ENCODE data around the gene TTLL4. TPM values are rescaled to one million over a fixed set of nuclear protein-coding genes. Genes with fewer than 3 reads are reported as not detected.

Gene TTLL4, protein sequence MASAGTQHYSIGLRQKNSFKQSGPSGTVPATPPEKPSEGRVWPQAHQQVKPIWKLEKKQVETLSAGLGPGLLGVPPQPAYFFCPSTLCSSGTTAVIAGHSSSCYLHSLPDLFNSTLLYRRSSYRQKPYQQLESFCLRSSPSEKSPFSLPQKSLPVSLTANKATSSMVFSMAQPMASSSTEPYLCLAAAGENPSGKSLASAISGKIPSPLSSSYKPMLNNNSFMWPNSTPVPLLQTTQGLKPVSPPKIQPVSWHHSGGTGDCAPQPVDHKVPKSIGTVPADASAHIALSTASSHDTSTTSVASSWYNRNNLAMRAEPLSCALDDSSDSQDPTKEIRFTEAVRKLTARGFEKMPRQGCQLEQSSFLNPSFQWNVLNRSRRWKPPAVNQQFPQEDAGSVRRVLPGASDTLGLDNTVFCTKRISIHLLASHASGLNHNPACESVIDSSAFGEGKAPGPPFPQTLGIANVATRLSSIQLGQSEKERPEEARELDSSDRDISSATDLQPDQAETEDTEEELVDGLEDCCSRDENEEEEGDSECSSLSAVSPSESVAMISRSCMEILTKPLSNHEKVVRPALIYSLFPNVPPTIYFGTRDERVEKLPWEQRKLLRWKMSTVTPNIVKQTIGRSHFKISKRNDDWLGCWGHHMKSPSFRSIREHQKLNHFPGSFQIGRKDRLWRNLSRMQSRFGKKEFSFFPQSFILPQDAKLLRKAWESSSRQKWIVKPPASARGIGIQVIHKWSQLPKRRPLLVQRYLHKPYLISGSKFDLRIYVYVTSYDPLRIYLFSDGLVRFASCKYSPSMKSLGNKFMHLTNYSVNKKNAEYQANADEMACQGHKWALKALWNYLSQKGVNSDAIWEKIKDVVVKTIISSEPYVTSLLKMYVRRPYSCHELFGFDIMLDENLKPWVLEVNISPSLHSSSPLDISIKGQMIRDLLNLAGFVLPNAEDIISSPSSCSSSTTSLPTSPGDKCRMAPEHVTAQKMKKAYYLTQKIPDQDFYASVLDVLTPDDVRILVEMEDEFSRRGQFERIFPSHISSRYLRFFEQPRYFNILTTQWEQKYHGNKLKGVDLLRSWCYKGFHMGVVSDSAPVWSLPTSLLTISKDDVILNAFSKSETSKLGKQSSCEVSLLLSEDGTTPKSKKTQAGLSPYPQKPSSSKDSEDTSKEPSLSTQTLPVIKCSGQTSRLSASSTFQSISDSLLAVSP
- 38.5 and 47.3 TPM in 2 replicates for total RNA-seq

DNA sequence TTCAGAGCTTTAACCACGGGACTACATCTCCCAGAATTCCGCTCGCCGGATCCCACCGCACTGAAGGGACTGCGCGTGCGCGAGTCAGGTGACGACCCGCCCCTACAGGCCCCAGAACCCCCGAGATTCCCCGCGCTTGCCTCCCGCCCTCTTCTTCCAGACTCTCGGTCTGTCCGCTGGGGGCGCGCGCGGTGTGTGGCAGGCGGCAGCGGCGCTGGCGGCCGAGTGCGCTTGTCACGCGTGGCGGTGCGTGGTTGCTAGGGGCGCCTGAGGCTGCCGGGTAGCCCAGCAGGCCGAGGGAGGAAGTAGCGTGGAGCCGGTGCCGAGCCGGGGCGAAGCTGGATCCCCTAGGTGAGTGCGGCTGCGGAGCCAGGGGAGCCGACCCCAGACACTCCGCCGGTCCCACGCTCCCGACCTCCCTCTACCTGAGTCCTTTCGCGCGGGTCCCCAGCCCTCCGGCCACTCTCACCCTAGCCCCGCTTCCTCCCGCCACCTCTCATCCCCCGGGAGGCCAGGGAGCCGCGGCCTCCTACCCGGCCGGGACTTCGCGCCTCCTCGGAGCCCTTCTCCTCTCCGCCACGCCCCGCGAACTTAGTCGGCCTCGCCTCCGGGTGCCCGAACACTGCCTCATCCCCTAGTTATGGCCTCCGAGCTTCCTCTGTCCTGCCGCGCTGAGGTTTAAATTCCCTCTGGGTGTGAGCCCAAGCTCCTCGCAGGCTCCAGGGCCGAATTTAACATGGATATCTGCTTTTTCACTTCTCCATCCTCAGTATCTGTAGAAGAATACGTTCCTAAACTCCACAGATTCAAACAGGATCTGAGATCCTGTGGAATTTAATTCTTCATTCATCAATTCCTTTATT, at the start of gene TTLL4:
Gene TTLL4 (plus strand): TSS at position 149 of the 863 bp plus-strand sequence. CDS start 26,842 bp downstream, outside the sequence.
- intact Hi-C loops (cut with micrococcal nuclease): loop anchor here (1.0 to 5.0 kb wide), 20 partner anchors 22 to 886 kb away; partner anchors contain the start of genes AAMP, ARPC2, BCS1L and CHPF

DNA sequence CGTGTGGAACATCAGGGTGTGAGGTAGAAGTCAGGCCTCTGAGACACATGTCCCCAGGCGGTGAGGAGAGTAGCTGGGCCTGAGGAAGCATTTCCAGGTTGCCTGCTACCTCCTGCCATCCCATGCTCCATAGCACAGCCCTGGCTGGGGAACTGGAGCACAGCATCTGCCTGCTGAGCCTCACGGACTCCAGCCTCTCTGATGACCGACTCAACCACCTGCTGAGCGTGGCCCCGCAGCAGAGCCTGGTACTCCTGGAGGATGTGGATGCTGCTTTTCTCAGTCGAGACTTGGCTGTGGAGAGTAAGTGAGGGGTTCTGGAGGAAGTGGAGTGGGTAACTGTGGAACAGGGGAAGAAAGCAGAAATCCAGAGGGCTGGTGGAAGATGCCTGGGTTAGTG, 48.3 kb upstream of the TTLL4 start:
- intact Hi-C loops (cut with micrococcal nuclease): no loop called here

DNA sequence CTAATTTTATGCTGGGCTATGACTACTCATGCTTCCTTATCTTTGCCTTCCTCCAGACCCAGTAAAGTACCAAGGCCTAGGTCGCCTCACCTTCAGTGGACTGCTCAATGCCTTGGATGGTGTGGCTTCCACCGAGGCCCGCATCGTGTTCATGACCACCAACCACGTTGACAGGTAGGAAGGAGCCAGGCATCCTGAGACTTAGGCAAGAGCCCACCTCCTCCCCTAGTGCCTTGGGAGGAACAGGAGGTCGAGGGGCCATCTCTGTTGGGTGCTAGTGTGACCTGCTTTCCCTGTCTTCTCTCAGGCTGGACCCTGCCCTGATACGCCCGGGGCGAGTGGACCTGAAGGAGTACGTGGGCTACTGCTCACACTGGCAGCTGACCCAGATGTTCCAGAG, 47.8 kb upstream of the TTLL4 start:
- intact Hi-C loops (cut with micrococcal nuclease): no loop called here

DNA sequence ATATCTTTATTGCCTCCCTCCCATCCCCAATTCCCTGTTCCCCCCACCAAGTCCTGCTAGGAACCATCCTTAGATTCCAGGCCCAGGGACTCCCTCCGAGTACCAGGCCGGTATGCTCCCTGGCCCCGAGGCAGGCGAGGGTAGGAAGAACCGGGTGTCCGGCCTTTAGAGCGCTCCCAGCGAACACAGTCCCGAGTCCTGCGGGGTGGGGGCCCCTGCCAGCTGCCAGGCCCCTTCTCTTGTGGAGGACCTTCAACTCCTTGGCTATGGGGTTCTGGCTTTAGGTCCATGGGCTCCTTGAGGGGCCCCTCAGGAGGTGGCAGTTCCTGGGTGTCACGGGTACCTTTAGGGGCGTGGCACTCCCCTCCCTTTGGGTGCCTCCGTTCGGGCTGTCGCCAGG, 46.7 kb upstream of the TTLL4 start:
- intact Hi-C loops (cut with micrococcal nuclease): no loop called here

DNA sequence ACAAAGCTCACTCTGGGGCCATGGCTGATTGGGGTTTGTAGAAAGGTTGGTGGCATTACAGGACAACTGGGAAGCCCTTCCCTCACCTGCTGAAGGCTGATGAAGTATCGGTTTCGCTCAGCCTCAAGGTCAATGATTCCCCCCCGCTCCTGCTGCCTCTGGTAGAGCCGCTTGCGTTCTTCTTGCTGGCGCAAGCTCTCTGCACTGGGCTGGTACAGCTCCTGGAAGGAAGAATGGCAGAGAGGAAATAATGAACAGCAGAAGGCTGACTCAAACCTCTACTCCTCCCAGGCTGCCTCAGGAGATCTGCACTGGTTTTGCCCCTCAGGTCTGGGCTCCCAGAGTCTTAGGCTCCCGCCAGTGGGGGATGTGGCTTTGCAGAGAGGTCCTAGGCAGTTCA, 46.0 kb upstream of the TTLL4 start:
- intact Hi-C loops (cut with micrococcal nuclease): no loop called here

DNA sequence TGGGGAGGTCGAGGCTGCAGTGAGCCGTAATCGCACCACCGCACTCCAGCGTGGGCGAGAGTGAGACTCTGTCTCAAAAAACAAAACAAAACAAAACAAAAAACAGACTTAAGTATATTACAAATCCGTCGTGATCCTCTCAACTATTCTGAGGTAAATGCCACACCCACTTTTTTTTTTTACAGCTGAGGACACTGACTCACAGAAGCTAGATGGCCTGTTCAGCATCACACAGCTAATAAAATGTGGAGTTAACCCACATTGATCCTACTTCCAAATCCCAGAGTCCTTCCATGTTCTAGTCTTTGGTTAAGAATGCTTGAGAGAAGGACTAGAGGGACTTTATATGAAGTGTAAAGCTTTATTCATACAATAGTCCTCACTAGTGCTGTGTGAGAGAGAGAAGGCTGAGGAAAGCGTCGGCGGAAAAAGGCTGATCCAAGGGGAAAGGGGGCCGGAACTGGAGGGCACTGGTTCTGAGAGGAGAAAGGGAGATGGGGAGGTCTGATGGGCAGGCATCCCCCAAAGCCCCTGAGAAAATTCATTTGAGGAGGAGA, 39.5 kb upstream of the TTLL4 start:
- intact Hi-C loops (cut with micrococcal nuclease): loop anchor here (1.0 to 5.0 kb wide), 7 partner anchors 226 to 826 kb away; partner anchors contain the start of genes AAMP, ARPC2, CNPPD1 and DNPEP

DNA sequence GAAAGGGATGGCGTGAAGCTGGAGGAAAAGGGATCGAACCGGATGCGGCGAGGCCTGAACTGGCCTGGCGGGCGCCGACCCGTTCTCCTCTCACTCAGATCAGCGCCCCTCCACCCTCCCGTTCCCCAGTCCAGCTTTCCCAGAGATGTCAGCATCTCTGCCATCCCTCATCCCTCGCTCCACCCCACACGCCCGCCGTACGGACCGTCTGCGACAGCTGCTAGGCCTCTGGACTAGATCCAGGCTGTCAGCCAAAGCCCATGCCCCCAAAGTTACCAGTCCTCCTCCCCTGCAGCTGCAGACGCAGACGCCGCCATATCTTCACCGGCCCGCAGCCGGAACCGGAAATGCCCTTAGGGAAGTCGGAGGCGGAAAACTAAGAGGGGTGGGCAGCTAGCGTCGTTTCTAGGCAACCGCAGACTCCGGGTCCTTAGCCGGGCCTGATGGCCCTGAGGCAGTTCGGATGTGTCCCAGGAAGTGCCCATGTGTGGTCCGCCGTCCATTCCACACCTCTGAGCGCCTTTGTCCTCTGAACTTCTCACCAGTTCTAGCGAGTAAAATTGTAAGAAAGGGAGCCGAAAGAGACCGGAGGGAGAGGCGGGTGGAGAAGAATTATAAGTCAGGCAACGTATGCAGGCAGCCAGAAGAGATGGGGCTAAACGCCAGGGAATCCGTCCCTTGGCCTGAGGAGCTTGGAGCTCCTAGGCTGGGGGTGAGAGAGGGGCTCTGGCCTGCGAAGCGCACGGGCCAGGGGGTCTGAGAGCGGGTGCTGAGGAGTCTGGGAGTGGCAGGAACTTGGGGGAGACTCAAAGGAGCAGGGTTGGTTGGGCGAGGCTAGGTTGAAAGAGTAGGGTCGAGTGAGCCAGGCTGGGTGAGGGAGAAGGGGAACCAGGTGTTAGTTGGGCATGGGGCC, 38.7 kb upstream of the TTLL4 start, which contains the start of the genes RNF25 and STK36:
Gene RNF25 (minus strand): TSS at position 349 of the 913 bp plus-strand sequence. CDS start 32 bp downstream, at position 317.
Gene STK36 (plus strand): TSS at position 433 of the 913 bp plus-strand sequence. CDS start 744 bp downstream, outside the sequence.
- intact Hi-C loops (cut with micrococcal nuclease): loop anchor here (1.0 to 5.0 kb wide), 13 partner anchors 13 to 825 kb away; partner anchors contain the start of genes AAMP, ARPC2, BCS1L and CNOT9

DNA sequence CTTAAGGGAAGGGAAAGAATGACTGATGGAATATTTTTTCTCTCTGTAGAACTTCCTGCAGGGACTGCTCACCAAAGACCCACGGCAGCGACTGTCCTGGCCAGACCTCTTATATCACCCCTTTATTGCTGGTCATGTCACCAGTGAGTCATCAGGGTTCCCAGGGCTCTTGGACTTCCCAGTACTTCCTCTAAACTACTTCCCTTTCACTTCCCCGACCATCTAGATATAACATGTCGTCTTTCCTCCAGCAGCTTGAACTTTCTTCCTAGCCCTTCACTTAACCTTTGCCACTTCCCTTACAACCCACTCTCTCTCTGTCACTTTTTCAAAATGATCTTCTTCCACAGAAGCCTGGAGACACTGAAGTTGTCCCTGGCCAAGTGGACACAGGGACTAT, 31.5 kb upstream of the TTLL4 start:
- intact Hi-C loops (cut with micrococcal nuclease): no loop called here

DNA sequence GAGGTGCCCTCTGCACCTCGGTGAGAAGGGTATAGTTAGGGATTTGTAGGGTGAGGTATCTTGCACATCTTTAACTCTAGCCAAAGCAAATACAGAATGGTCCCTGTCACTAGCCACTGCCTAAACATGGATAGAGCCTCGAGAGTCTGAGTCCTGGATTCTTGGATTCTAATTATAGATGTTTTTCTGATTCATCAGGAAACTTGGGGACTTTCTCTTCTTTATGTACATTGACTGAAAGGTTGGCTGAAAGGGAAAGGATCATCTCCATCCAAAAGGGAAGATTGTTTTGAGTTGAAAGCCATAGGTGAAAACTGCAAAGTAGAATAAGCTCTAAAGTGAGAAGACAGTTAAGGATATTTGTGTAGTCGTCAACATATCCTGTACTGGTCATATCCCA, 30.6 kb upstream of the TTLL4 start:
- intact Hi-C loops (cut with micrococcal nuclease): no loop called here

DNA sequence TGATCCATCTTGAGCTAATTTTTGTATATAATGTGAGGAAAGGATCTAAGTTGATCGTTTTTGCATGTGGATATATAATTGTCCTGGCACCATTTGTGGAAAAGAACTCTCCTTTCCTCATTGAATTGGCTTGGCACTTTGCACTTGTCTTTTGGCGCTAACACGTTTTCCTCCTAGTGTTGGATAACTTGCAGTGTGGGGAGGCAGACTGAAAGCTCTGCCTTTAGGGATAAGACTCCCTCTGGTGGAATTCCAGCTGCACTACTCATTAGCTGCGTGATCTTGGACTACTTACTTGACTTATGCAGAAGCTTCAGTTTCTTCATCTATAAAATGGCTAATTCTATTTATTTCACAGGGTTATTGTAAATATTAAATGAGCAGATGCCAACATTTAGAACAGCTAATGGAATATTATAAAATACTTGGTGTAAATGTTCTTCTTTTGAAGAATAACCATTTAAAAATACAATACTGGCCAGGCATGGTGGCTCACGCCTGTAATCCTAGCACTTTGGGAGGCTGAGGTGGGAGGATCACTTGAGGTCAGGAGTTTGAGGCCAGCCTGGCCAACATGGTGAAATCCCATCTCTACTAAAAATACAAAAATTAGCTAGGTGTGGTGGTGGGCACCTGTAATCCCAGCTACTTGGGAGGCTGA, 23.1 kb upstream of the TTLL4 start:
- intact Hi-C loops (cut with micrococcal nuclease): loop anchor here (1.0 kb wide), 4 partner anchors 15 to 386 kb away; partner anchors contain the start of genes BCS1L, RNF25, STK36 and ZNF142

DNA sequence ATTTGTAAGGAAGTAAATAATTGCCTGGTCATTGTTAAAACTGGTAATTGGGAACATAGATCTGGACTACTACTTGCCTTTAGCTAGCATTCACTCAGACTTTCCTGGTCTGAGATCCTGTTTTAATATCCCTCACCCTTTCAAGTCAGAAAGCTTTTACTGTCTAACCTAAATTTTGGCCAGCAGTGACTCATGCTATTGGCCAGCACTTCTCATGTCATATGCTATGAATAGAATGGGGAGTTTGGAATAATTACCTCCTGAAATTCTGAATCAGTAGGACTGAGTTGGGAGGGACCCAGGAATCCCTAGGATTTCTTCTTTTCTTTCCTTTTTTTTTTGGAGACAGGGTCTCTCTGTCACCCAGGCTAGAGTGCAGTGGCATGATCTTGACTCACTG, 19.4 kb upstream of the TTLL4 start:
- intact Hi-C loops (cut with micrococcal nuclease): no loop called here

DNA sequence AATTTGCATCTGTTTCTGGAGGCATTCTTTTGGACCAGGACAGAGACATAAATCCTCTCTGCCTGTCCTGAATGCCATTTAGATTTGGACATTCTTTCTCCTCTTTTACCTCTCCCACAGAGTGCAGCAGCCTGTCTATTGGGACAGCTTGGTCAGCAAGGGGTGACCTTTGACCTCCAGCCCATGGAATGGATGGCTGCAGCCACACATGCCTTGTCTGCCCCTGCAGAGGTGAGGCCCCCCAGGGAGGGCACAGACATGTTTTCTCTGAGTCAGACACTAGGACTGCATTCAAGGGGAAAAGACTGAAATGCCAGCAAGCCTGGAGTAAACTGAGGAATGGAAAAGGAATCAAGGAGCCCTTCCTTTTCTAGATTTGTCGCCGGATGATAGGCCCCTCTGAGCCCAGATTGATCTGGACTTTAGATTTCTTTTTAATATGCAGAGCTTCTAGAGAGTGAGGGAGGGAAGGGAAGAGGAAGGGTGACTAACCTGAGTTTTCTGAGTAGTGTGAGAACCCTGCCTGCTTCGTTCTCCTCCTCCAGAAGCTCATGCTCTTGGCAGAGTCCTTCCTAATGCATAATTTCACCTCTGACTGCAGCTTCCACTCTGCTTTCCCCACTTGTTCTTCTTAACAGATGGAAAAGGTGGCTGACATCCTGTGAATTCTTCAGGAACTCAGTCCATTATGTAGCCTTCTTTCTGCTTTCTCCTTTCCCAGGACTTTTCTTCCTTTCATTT, 16.1 kb upstream of the TTLL4 start:
- intact Hi-C loops (cut with micrococcal nuclease): no loop called here

DNA sequence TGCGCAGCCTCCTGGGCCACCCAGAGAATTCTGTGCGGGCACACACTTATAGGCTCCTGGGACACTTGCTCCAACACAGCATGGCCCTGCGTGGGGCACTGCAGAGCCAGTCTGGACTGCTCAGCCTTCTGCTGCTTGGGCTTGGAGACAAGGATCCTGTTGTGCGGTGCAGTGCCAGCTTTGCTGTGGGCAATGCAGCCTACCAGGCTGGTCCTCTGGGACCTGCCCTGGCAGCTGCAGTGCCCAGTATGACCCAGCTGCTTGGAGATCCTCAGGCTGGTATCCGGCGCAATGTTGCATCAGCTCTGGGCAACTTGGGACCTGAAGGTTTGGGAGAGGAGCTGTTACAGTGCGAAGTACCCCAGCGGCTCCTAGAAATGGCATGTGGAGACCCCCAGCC, 11.8 kb upstream of the TTLL4 start:
- intact Hi-C loops (cut with micrococcal nuclease): no loop called here

DNA sequence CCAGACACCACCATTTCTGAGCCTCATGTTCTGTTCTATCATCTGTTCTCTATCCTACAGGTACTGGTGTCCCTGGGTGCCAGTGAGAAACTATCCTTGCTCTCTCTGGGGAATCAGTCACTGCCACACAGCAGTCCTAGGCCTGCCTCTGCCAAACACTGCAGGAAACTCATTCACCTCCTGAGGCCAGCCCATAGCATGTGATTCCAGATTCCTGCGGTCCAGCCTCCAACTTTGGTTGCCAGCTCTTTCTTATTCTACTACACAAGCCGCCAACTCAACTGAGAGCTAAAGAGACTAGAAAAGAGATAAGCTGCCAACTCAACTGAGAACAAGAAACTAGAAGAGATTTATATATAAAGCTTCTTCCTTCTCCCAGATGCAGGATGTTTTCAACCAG, 8.8 kb upstream of the TTLL4 start:
- intact Hi-C loops (cut with micrococcal nuclease): no loop called here

DNA sequence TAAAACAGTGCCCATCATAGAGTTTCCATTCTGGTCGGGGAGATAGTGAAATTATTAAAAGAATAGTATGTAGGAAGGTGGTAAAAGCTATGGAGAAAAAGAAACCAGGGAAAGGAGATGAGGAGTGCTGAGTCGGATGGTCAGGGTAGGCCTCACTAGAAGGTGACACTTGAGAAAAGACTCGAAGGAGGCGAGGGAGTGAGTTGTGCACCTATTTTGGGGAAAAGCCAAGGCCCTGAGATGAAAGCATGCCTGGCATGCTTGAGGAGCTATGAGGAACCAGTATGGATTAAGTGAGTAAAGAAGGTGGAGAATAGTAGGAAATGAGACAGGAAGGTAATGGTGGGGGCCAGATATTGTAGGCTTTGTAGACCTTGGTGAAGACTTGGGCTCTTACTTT, 7.3 kb upstream of the TTLL4 start:
- intact Hi-C loops (cut with micrococcal nuclease): no loop called here

DNA sequence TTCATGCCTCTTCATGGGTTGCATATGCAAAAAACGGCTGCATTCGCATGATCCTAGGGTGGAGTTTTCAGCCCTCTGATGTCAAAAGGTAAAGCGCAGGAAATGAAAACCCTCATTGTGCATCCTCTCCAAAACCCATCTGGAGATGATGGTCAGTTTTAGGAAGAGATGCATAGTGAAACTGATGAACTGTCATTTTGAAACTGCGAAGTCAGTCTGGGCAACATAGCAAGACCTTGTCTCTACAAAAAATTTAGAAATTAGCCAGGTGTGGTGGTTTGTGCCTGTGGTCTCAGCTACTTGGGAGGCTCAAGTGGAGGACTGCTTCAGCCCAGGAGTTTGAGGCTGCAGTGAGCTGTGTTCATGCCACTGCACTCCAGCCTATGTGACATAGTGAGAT, 2.5 kb upstream of the TTLL4 start:
- intact Hi-C loops (cut with micrococcal nuclease): no loop called here

DNA sequence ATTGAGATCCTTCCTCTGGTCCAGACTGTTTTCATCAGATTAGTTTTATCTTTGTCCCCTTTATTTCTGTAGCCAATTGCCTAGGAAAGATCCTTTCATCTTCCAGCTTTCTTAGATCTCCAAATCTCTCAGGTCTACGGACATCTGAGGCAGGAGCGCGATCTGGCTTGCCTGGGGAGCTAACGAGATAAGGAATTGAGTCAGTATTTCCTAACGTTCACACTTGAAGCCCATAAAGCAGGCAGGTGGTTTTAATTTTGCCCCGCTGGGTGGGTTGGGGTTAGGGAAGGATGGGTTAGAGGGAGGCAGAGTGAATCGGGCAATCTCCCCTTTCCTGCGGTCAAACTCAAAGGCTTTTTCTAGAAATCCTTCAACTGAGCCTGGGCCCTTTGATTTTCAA, 727 bp upstream of the TTLL4 start:
- intact Hi-C loops (cut with micrococcal nuclease): loop anchor here (1.0 to 5.0 kb wide), 18 partner anchors 38 to 887 kb away; partner anchors contain the start of genes AAMP, ARPC2, BCS1L and CHPF
